GM12878 (cell line): ENCODE results near the gene HIVEP2. TPM values are rescaled to one million over a fixed set of nuclear protein-coding genes. Genes with fewer than 3 reads are reported as not detected.
A peak's percentile ranks its signal among the peaks of the same experiment; 100 is the strongest.

Experiments
- ATAC-seq: fragments of 200-7000 bp; cut with Tn5 transposase; 3 replicates; pipeline ENCODE4 v1.9.1; 2020; ENCODE audit warnings: mild to moderate bottlenecking, moderate library complexity
- BruUV-seq: library from RNA; stranded (reverse); fragments of 400-500 nt; replicated peaks from 2 replicates; lab custom pipeline; 2021; lab: Mats Ljungman, UMichigan
- CTCF ChIA-PET: fragments of 300-600 bp; sonication (Branson Sonifier 250); formaldehyde crosslinking; extraction: SDS; loops from one replicate; lab custom pipeline; 2021; ENCODE audit warnings: inconsistent platforms; lab: Yijun Ruan, JAX
- POLR2A ChIA-PET: fragments of 350-600 bp; formaldehyde crosslinking; extraction: SDS; loops from one replicate; lab custom pipeline; 2021; ENCODE audit warnings: inconsistent platforms; lab: Charles Lee
- RAD21 ChIA-PET: fragments of 300-600 bp; sonication (Branson Sonifier 250); formaldehyde crosslinking; loops from one replicate; lab custom pipeline; 2023; ENCODE audit warnings: antibody characterized with exemption; ENCODE audit not compliant: unreplicated experiment; lab: Charles Lee
- SMC1A ChIA-PET: fragments of 300-600 bp; sonication (Branson Sonifier 250); formaldehyde crosslinking; loops from one replicate; lab custom pipeline; 2023; ENCODE audit not compliant: unreplicated experiment, uncharacterized antibody; lab: Charles Lee
- DNase-seq: peaks from one replicate; pipeline ENCODE4 v3.0.0-alpha.2; 2011; ENCODE audit warnings: low read depth, low spot score
- FAIRE-seq: peaks from 3 replicates; lab custom pipeline; 2011; peaks lifted over from hg19 to GRCh38; lab: Jason Lieb, UNC
- H2AFZ ChIP-seq: 2 replicates; pipeline ENCODE4 v1.6.0; 2011; ENCODE audit warnings: low read depth, low read length, control low read depth; ENCODE audit not compliant: control insufficient read depth
- H3K27ac ChIP-seq: 2 replicates; pipeline ENCODE4 v1.5.1; 2011; ENCODE audit warnings: control low read depth; ENCODE audit not compliant: control insufficient read depth, insufficient read depth
- H3K27me3 ChIP-seq, 2 experiments: replicated peaks in 1 of 2; 2 replicates each; pipeline versions ENCODE4 v1.6.0 to v1.6.1; 2011; ENCODE audit warnings: low read length in 1 of 2; ENCODE audit not compliant: control insufficient read depth in 2 of 2, insufficient read depth in 2 of 2
- H3K36me3 ChIP-seq, 2 experiments: 2 replicates each; pipeline ENCODE4 v1.5.1; 2011; ENCODE audit warnings: low read length in 1 of 2; ENCODE audit not compliant: control insufficient read depth in 2 of 2, insufficient read depth in 2 of 2
- H3K4me1 ChIP-seq: 2 replicates; pipeline ENCODE4 v1.6.1; 2011; ENCODE audit warnings: mild to moderate bottlenecking, low read length, moderate library complexity, mixed read lengths; ENCODE audit not compliant: control insufficient read depth, insufficient read depth
- H3K4me2 ChIP-seq: 2 replicates; pipeline ENCODE4 v1.6.0; 2011; ENCODE audit warnings: control low read depth; ENCODE audit not compliant: control insufficient read depth, insufficient read depth
- H3K4me3 ChIP-seq: fragments of 200-600 bp; sonication (generic); 2 replicates; pipeline ENCODE4 v1.5.1; 2016
- H3K79me2 ChIP-seq: 2 replicates; pipeline ENCODE4 v1.6.0; 2011; ENCODE audit warnings: low read length; ENCODE audit not compliant: control insufficient read depth, insufficient read depth
- H3K9ac ChIP-seq: 2 replicates; pipeline ENCODE4 v1.8.0; 2011; ENCODE audit warnings: low read length, control low read depth, mixed read lengths; ENCODE audit not compliant: control insufficient read depth, insufficient read depth
- H3K9me3 ChIP-seq: replicated peaks from 3 replicates; pipeline ENCODE4 v1.5.1; 2011; ENCODE audit warnings: mild to moderate bottlenecking, low read length; ENCODE audit not compliant: control insufficient read depth, insufficient read depth
- H4K20me1 ChIP-seq: 2 replicates; pipeline ENCODE4 v1.6.0; 2011; ENCODE audit not compliant: control insufficient read depth, insufficient read depth
- ATF7 ChIP-seq: fragments of 450-650 bp; IDR thresholded peaks from 2 replicates; pipeline ENCODE4 v1.6.1; 2016; ENCODE audit warnings: low read depth, mild to moderate bottlenecking
- ETV6 ChIP-seq, 2 experiments: fragments of 450-650 bp in 1 of 2; IDR thresholded peaks in 1 of 2; conservative IDR thresholded peaks in 1 of 2; 2 replicates each; pipeline ENCODE4 v1.6.1; 2014; ENCODE audit warnings: antibody characterized with exemption in 1 of 2, borderline replicate concordance in 1 of 2, low read depth in 1 of 2, mild to moderate bottlenecking in 1 of 2, moderate library complexity in 1 of 2
- IKZF2 ChIP-seq, 2 experiments: fragments of 450-650 bp; IDR thresholded peaks; 2 replicates each; pipeline ENCODE4 v1.6.1; 2017; ENCODE audit warnings: mild to moderate bottlenecking in 2 of 2, moderate library complexity in 2 of 2
- IRF4 ChIP-seq: IDR thresholded peaks from 2 replicates; pipeline ENCODE4 v1.6.1; 2011; ENCODE audit warnings: low read depth, low read length
- JUNB ChIP-seq: IDR thresholded peaks from 2 replicates; pipeline ENCODE4 v1.6.1; 2016; ENCODE audit warnings: antibody characterized with exemption, mild to moderate bottlenecking
- MEF2A ChIP-seq: IDR thresholded peaks from 2 replicates; pipeline ENCODE4 v1.6.1; 2011; ENCODE audit warnings: low read depth, mild to moderate bottlenecking, low read length, moderate library complexity; ENCODE audit not compliant: insufficient read depth
- MTA2 ChIP-seq: fragments of 450-650 bp; IDR thresholded peaks from 2 replicates; pipeline ENCODE4 v1.6.1; 2016; ENCODE audit warnings: low read depth, mild to moderate bottlenecking, moderate library complexity
- MYB ChIP-seq: fragments of 150-350 bp; IDR thresholded peaks from 2 replicates; pipeline ENCODE4 v1.6.1; 2014; ENCODE audit warnings: mild to moderate bottlenecking, low read depth, low read length, borderline replicate concordance
- NFIC ChIP-seq: IDR thresholded peaks from 2 replicates; pipeline ENCODE4 v1.6.1; 2012; ENCODE audit warnings: low read depth, mild to moderate bottlenecking, inconsistent platforms, low read length, moderate library complexity
- NR2F1 ChIP-seq: fragments of 450-650 bp; conservative IDR thresholded peaks from 2 replicates; pipeline ENCODE4 v1.6.1; 2017; ENCODE audit warnings: mild to moderate bottlenecking
- RUNX3 ChIP-seq: IDR thresholded peaks from 2 replicates; pipeline ENCODE4 v1.6.1; 2012; ENCODE audit warnings: low read length, inconsistent platforms
- ZBED1 ChIP-seq: IDR thresholded peaks from 2 replicates; pipeline ENCODE4 v1.6.1; 2016; ENCODE audit warnings: borderline replicate concordance
- ZNF274 ChIP-seq: IDR thresholded peaks from one replicate; pipeline ENCODE4 v1.8.0; 2011; ENCODE audit not compliant: insufficient read length, insufficient read depth
- WGBS: methylation state at CpG from one replicate; pipeline ENCODE4 v1.1.6; 2016; ENCODE audit warnings: low lambda C conversion rate; ENCODE audit not compliant: insufficient replicate concordance, insufficient coverage; ENCODE audit errors: missing lambda C conversion rate; 5-methylcytosine and 5-hydroxymethylcytosine counted together
- in situ Hi-C: fragments of 300-500 bp; cut with MboI; formaldehyde crosslinking; loops from 9 replicates; pipeline ENCODE4 v1.14.3; 2018; ENCODE audit warnings: mixed read lengths
- intact Hi-C: fragments of 100-400 bp; cut with micrococcal nuclease; formaldehyde crosslinking; loops from one replicate; pipeline ENCODE4 v1.14.2; 2022; ENCODE audit not compliant: unreplicated experiment
- polyA plus RNA-seq, 11 experiments: library from polyadenylated mRNA; depleted of rRNA in 4 of 11; unstranded in 6 of 11; stranded (reverse) in 5 of 11; fragments of >200 nt; fragmentation: Nextera tagmentation in 4 of 11; fragmentation: Illumina TruSeq in 1 of 11; extraction: Ambion mirVana in 4 of 11; extraction: Trizol in 1 of 11; gene quantifications; 1 replicate in 1 of 11; 2 replicates in 10 of 11; pipeline versions ENCODE4 v1.2.1 to v1.2.3, GENCODE V29; 2011 to 2016; ENCODE audit warnings: inconsistent platforms in 2 of 11, missing spikeins in 2 of 11, low read depth in 1 of 11
- total RNA-seq, 4 experiments: library from RNA; depleted of rRNA in 3 of 4; stranded (reverse); fragments of >200 nt in 3 of 4; fragmentation: Illumina TruSeq in 1 of 4; extraction: Trizol in 1 of 4; gene quantifications; 2 replicates each; pipeline versions ENCODE4 v1.2.1 to v1.2.3, GENCODE V29; 2013 to 2021
- TF ChIP-seq, protein P1 (sequence below): IDR thresholded peaks from 2 replicates; pipeline ENCODE4 v1.6.1; 2012; ENCODE audit warnings: low read length, inconsistent platforms
- TF ChIP-seq, protein P2 (sequence below): fragments of 450-650 bp; IDR thresholded peaks from 2 replicates; pipeline ENCODE4 v1.6.1; 2016; ENCODE audit warnings: mild to moderate bottlenecking, moderate library complexity, borderline replicate concordance

HIVEP2 gene
- total and polyA plus RNA-seq, 10 of the 15 experiments (the other 5 are each of a cell fraction or from before 2014, with no cell fraction given) = 1.2 to 15.7 (median 10.2) TPM

DNA sequence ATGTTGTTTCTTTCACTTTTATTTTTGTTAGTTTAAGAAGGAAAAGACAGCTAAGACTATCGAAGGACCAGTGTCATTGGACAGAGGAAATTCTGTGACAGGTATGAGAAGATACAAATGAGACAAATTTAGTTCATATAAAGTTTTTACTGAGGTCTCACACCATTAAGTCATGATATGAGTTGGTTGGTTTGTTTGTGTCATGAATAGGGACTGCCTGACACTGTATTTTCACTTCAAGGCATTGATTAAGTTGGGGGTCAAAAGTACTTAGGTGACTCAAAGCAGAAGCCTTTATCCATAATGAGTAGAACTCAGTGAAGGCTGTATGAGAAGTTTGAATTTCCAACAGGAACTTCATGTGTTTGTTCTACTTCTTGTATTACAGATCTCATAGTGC lies 21.3 kb upstream of the HIVEP2 start:
- no peak overlapping the region for H3K4me3 ChIP-seq
- POLR2A ChIA-PET = no interaction called here
- no peak for FAIRE-seq
- no peaks in the 10 kb centered on the region for H3K36me3 ChIP-seq
- in situ Hi-C loops = no loop called here
- no peak overlapping the region for H2AFZ ChIP-seq
- no peak for DNase-seq
- RAD21 ChIA-PET = interaction anchor here (1.0 kb wide), 1 partner anchor 60 kb away, joined by 4 read pairs; no protein-coding TSS in a partner anchor
- H3K4me1 ChIP-seq = no peaks in the 10 kb centered on the region
- no peaks in the 10 kb centered on the region for H3K79me2 ChIP-seq
- TF ChIP-seq NFIC = peak; percentile 68; the same call in 1 of the 2 replicates
- peak; percentile 49; the same call in 1 of the 2 replicates for TF ChIP-seq IRF4
- TF ChIP-seq, protein P1, sequence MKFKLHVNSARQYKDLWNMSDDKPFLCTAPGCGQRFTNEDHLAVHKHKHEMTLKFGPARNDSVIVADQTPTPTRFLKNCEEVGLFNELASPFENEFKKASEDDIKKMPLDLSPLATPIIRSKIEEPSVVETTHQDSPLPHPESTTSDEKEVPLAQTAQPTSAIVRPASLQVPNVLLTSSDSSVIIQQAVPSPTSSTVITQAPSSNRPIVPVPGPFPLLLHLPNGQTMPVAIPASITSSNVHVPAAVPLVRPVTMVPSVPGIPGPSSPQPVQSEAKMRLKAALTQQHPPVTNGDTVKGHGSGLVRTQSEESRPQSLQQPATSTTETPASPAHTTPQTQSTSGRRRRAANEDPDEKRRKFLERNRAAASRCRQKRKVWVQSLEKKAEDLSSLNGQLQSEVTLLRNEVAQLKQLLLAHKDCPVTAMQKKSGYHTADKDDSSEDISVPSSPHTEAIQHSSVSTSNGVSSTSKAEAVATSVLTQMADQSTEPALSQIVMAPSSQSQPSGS = peak; percentile 49; the same call in 1 of the 2 replicates
- TF ChIP-seq IKZF2 (IDR thresholded peaks at IDR 0.05) = peak in 1 of 2 experiments; percentile 41; a peak in 1 of 4 replicates
- TF ChIP-seq JUNB = peak; percentile 83
- TF ChIP-seq MTA2 = peak; percentile 29; the same call in 1 of the 2 replicates
- no peak for TF ChIP-seq ZNF274
- peak; percentile 39; the same call in 1 of the 2 replicates for TF ChIP-seq RUNX3
- 0 out of 4 replicates have a peak, but pooled peaks of 1 of the 2 experiments have one; percentile 19 for TF ChIP-seq ETV6 (conservative IDR thresholded peaks at IDR 0.05 in 1 of 2, IDR thresholded peaks at IDR 0.05 in 1 of 2; ENCODE audit: borderline replicate concordance in 1 of 2, low read depth in 1 of 2)
- TF ChIP-seq ZBED1 = peak; percentile 78; the same call in 1 of the 2 replicates
- TF ChIP-seq MYB = no peak
- 0 out of 2 replicates have a peak, but pooled peaks have one; percentile 23 for TF ChIP-seq NR2F1
- TF ChIP-seq MEF2A = no peak
- TF ChIP-seq ATF7 = no peak
- TF ChIP-seq, protein P2, sequence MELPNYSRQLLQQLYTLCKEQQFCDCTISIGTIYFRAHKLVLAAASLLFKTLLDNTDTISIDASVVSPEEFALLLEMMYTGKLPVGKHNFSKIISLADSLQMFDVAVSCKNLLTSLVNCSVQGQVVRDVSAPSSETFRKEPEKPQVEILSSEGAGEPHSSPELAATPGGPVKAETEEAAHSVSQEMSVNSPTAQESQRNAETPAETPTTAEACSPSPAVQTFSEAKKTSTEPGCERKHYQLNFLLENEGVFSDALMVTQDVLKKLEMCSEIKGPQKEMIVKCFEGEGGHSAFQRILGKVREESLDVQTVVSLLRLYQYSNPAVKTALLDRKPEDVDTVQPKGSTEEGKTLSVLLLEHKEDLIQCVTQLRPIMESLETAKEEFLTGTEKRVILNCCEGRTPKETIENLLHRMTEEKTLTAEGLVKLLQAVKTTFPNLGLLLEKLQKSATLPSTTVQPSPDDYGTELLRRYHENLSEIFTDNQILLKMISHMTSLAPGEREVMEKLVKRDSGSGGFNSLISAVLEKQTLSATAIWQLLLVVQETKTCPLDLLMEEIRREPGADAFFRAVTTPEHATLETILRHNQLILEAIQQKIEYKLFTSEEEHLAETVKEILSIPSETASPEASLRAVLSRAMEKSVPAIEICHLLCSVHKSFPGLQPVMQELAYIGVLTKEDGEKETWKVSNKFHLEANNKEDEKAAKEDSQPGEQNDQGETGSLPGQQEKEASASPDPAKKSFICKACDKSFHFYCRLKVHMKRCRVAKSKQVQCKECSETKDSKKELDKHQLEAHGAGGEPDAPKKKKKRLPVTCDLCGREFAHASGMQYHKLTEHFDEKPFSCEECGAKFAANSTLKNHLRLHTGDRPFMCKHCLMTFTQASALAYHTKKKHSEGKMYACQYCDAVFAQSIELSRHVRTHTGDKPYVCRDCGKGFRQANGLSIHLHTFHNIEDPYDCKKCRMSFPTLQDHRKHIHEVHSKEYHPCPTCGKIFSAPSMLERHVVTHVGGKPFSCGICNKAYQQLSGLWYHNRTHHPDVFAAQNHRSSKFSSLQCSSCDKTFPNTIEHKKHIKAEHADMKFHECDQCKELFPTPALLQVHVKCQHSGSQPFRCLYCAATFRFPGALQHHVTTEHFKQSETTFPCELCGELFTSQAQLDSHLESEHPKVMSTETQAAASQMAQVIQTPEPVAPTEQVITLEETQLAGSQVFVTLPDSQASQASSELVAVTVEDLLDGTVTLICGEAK = peak; percentile 77
- no peak overlapping the region for H3K27ac ChIP-seq
- no peak overlapping the region for H3K4me2 ChIP-seq
- H3K9ac ChIP-seq = no peak overlapping the region
- no peaks in the 10 kb centered on the region for H3K27me3 ChIP-seq
- WGBS = 11% methylated on average over 1 of the region's 1 CpG
- H3K9me3 ChIP-seq = no peaks in the 10 kb centered on the region
- peak; percentile 77 for ATAC-seq
- CTCF ChIA-PET = interaction anchor here (1.7 kb wide), 1 partner anchor 61 kb away, joined by 6 read pairs; no protein-coding TSS in a partner anchor
- no peaks in the 10 kb centered on the region for H4K20me1 ChIP-seq
- BruUV-seq = no TSS peak
- SMC1A ChIA-PET = interaction anchor here (1.4 to 2.2 kb wide), 2 partner anchors 14 to 68 kb away, joined by 4 to 6 read pairs; no protein-coding TSS in a partner anchor
- intact Hi-C loops = no loop called here
